Measurements from ENCODE around the gene PRPF8.

DNA sequence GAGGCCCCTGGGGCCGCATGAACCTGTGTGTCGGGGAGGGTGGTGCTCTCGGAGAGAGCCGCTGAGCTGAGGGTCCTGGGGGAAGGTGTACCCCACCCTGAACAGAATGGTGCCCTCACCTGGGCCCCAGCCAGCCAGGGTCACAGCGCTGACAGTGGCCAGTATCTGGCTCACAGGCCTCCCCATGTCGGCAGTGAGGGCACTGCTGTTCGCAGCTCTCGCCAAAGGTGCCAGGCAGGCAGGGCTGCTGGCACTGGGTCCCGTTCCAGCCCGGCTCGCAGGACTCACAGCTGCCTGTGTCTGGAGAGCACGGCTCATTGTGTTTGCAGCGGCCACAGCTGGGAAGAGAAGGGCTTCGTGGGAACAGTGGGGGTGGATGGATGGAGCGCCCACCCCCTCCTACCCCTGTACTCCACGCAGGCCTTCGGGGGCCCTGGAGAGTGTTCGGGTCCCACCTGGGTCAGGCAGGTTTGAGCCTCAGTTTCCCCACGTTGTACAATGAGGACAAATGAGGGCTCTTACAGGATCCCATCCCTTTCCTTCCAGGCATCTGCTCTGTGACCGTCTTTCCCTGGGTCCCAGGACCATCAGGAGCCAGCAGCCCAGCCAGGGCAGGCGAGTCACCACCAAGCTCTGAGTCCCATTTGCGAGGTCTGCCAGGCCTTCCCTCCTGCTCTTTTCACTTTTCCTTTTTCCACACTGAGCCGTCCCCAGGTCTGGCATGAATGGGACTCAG, 44.2 kb downstream of the PRPF8 start:
- TF ChIP-seq, protein P1, sequence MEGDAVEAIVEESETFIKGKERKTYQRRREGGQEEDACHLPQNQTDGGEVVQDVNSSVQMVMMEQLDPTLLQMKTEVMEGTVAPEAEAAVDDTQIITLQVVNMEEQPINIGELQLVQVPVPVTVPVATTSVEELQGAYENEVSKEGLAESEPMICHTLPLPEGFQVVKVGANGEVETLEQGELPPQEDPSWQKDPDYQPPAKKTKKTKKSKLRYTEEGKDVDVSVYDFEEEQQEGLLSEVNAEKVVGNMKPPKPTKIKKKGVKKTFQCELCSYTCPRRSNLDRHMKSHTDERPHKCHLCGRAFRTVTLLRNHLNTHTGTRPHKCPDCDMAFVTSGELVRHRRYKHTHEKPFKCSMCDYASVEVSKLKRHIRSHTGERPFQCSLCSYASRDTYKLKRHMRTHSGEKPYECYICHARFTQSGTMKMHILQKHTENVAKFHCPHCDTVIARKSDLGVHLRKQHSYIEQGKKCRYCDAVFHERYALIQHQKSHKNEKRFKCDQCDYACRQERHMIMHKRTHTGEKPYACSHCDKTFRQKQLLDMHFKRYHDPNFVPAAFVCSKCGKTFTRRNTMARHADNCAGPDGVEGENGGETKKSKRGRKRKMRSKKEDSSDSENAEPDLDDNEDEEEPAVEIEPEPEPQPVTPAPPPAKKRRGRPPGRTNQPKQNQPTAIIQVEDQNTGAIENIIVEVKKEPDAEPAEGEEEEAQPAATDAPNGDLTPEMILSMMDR (IDR thresholded peaks at IDR 0.05; ENCODE audit: low read length) = no peak
- TF ChIP-seq EZH2 (optimal IDR thresholded peaks at IDR 0.05; ENCODE audit: low read depth, low read length) = no peak
- TF ChIP-seq EZH2phosphoT487 (IDR thresholded peaks at IDR 0.05; ENCODE audit: low read length) = no peak

Data from MM.1S (cell line).